H1 (cell line): ENCODE data around the gene CAGE1. TPM values are rescaled to one million over a fixed set of nuclear protein-coding genes. Genes with fewer than 3 reads are reported as not detected.
"Not testable (repeated sequence)": the region's sequence is repeated elsewhere in the genome, so short reads cannot be mapped to it uniquely, and the experiment has no call there.

ENCODE experiments used
- CTCF ChIA-PET: fragments of 300-600 bp; sonication (Branson Sonifier 250); formaldehyde crosslinking; loops from one replicate; lab custom pipeline; 2021; ENCODE audit not compliant: partially characterized antibody; lab: Charles Lee
- POLR2A ChIA-PET: fragments of 300-600 bp; sonication (Branson Sonifier 250); formaldehyde crosslinking; loops from one replicate; lab custom pipeline; 2021; ENCODE audit warnings: inconsistent platforms; ENCODE audit not compliant: partially characterized antibody; lab: Charles Lee
- DNase-seq, 2 experiments: peaks; one replicate each; pipeline versions ENCODE4 v3.0.0 to v3.0.0-alpha.2; 2010 to 2022; ENCODE audit warnings: low spot score in 2 of 2, low read depth in 1 of 2, mixed read lengths in 1 of 2
- FAIRE-seq: peaks from 2 replicates; lab custom pipeline; 2011; peaks lifted over from hg19 to GRCh38; lab: Jason Lieb, UNC
- H2AFZ ChIP-seq: 2 replicates; pipeline ENCODE4 v1.8.1; 2012; ENCODE audit warnings: low read length, inconsistent platforms
- H2AK5ac ChIP-seq: 2 replicates; pipeline ENCODE4 v1.6.1; 2013; ENCODE audit warnings: low read depth, low read length
- H2BK120ac ChIP-seq: replicated peaks from 2 replicates; pipeline ENCODE3; 2013; ENCODE audit warnings: low read depth, low read length, inconsistent platforms
- H2BK12ac ChIP-seq: 2 replicates; pipeline ENCODE4 v1.6.1; 2013; ENCODE audit warnings: low read depth, low read length
- H2BK15ac ChIP-seq: 2 replicates; pipeline ENCODE4 v1.6.1; 2013; ENCODE audit warnings: low read length
- H2BK20ac ChIP-seq: 2 replicates; pipeline ENCODE4 v1.6.1; 2013; ENCODE audit warnings: low read length
- H2BK5ac ChIP-seq: 2 replicates; pipeline ENCODE4 v1.6.1; 2013; ENCODE audit warnings: low read depth, low read length
- H3K14ac ChIP-seq: 2 replicates; pipeline ENCODE4 v1.6.1; 2013; ENCODE audit warnings: inconsistent platforms; ENCODE audit not compliant: insufficient read length
- H3K18ac ChIP-seq: 2 replicates; pipeline ENCODE4 v1.6.1; 2013; ENCODE audit warnings: low read length; ENCODE audit errors: extremely low read depth
- H3K23ac ChIP-seq: 2 replicates; pipeline ENCODE4 v1.6.1; 2013; ENCODE audit warnings: inconsistent platforms; ENCODE audit not compliant: insufficient read length
- H3K23me2 ChIP-seq: 2 replicates; pipeline ENCODE4 v1.6.1; 2013; ENCODE audit warnings: low read depth, low read length
- H3K27ac ChIP-seq: 2 replicates; pipeline ENCODE4 v1.6.1; 2011; ENCODE audit warnings: low read depth, low read length, inconsistent platforms
- H3K27me3 ChIP-seq, 4 experiments: replicated peaks in 1 of 4; 1 replicate in 1 of 4; 2 replicates in 3 of 4; pipeline versions ENCODE4 v1.6.1 to v1.8.1; 2011 to 2013; ENCODE audit warnings: low read length in 3 of 4, mild to moderate bottlenecking in 3 of 4, inconsistent platforms in 2 of 4, mixed read lengths in 2 of 4, moderate library complexity in 1 of 4; ENCODE audit not compliant: control insufficient read depth in 3 of 4, insufficient read depth in 3 of 4; ENCODE audit errors: extremely low read depth in 1 of 4
- H3K36me3 ChIP-seq, 4 experiments: 2 replicates each; pipeline versions ENCODE4 v1.6.1 to v1.8.1; 2011 to 2013; ENCODE audit warnings: mild to moderate bottlenecking in 4 of 4, low read length in 3 of 4, moderate library complexity in 2 of 4, control low read depth in 1 of 4, inconsistent platforms in 1 of 4; ENCODE audit not compliant: insufficient read depth in 4 of 4, control insufficient read depth in 2 of 4
- H3K4ac ChIP-seq: replicated peaks from 2 replicates; pipeline ENCODE3; 2013; ENCODE audit warnings: low read length, low read depth, mixed read lengths, inconsistent platforms; ENCODE audit not compliant: insufficient read length
- H3K4me1 ChIP-seq, 4 experiments: replicated peaks in 1 of 4; 1 replicate in 1 of 4; 2 replicates in 3 of 4; pipeline versions ENCODE4 v1.6.1 to v1.8.1; 2011 to 2013; ENCODE audit warnings: low read length in 3 of 4, inconsistent platforms in 2 of 4, mixed read lengths in 1 of 4; ENCODE audit not compliant: insufficient read depth in 4 of 4, control insufficient read depth in 3 of 4
- H3K4me2 ChIP-seq, 2 experiments: 2 replicates each; pipeline versions ENCODE4 v1.6.1 to v1.8.1; 2011 to 2013; ENCODE audit warnings: low read depth in 2 of 2, low read length in 2 of 2, control low read depth in 1 of 2, inconsistent platforms in 1 of 2, mild to moderate bottlenecking in 1 of 2; ENCODE audit not compliant: insufficient read depth in 1 of 2
- H3K4me3 ChIP-seq, 4 experiments: fragments of 200-600, 300-600 bp in 1 of 4; sonication (generic), shearing (Covaris generic), sonication (Bioruptor Twin) in 1 of 4; 2 replicates each; pipeline versions ENCODE4 v1.5.1 to v1.8.1; 2011 to 2016; ENCODE audit warnings: low read length in 4 of 4, low read depth in 3 of 4, control low read depth in 2 of 4, inconsistent platforms in 2 of 4, mild to moderate bottlenecking in 2 of 4, mixed read lengths in 1 of 4, moderate library complexity in 1 of 4; ENCODE audit not compliant: insufficient read depth in 2 of 4; ENCODE audit errors: extremely low read depth in 1 of 4
- H3K56ac ChIP-seq: replicated peaks from 2 replicates; pipeline ENCODE3; 2013; ENCODE audit warnings: low read depth, mild to moderate bottlenecking, mixed read lengths, low read length, inconsistent platforms; ENCODE audit not compliant: insufficient read length
- H3K79me1 ChIP-seq: 2 replicates; pipeline ENCODE4 v1.6.1; 2013; ENCODE audit warnings: low read depth, low read length, control low read depth
- H3K79me2 ChIP-seq, 2 experiments: 2 replicates each; pipeline versions ENCODE4 v1.6.1 to v1.8.1; 2012 to 2013; ENCODE audit warnings: low read length in 2 of 2, mild to moderate bottlenecking in 2 of 2, inconsistent platforms in 1 of 2; ENCODE audit not compliant: insufficient read depth in 2 of 2, control insufficient read depth in 1 of 2
- H3K9ac ChIP-seq, 4 experiments: replicated peaks in 1 of 4; 1 replicate in 1 of 4; 2 replicates in 3 of 4; pipeline versions ENCODE4 v1.6.1 to v1.8.1; 2011 to 2013; ENCODE audit warnings: low read depth in 3 of 4, low read length in 3 of 4, control low read depth in 2 of 4, mild to moderate bottlenecking in 2 of 4, moderate library complexity in 2 of 4, inconsistent platforms in 1 of 4; ENCODE audit errors: extremely low read depth in 1 of 4
- H3K9me3 ChIP-seq, 2 experiments: 2 replicates each; pipeline versions ENCODE4 v1.6.1 to v1.8.1; 2012 to 2013; ENCODE audit warnings: mild to moderate bottlenecking in 2 of 2, moderate library complexity in 2 of 2, control low read depth in 1 of 2, inconsistent platforms in 1 of 2, low read depth in 1 of 2, low read length in 1 of 2, mixed read lengths in 1 of 2; ENCODE audit not compliant: insufficient read depth in 2 of 2
- H4K20me1 ChIP-seq, 2 experiments: replicated peaks in 1 of 2; 2 replicates each; pipeline versions ENCODE3 to v1.8.1; 2011 to 2013; ENCODE audit warnings: inconsistent platforms in 2 of 2, low read length in 2 of 2, mild to moderate bottlenecking in 1 of 2; ENCODE audit not compliant: insufficient read depth in 2 of 2, control insufficient read depth in 1 of 2
- H4K5ac ChIP-seq: 2 replicates; pipeline ENCODE4 v1.6.1; 2013; ENCODE audit warnings: low read length, low read depth, mixed read lengths, inconsistent platforms; ENCODE audit not compliant: insufficient read length
- H4K8ac ChIP-seq: 2 replicates; pipeline ENCODE4 v1.8.0; 2013; ENCODE audit warnings: mild to moderate bottlenecking, moderate library complexity, low read length, inconsistent platforms; ENCODE audit not compliant: insufficient read depth; ENCODE audit errors: extremely low read depth
- H4K91ac ChIP-seq: replicated peaks from 2 replicates; pipeline ENCODE3; 2013; ENCODE audit warnings: low read length, mixed read lengths, inconsistent platforms; ENCODE audit not compliant: insufficient read length
- WGBS, 2 experiments: shearing (Covaris generic) in 1 of 2; methylation state at CpG; one replicate each; pipeline versions ENCODE4 v1.1.6 to v1.1.7; 2013 to 2015; ENCODE audit warnings: low lambda C conversion rate in 2 of 2, mixed read lengths in 2 of 2, inconsistent platforms in 1 of 2, low coverage in 1 of 2, missing lambda C conversion rate in 1 of 2; ENCODE audit not compliant: insufficient replicate concordance in 2 of 2, insufficient coverage in 1 of 2, insufficient read length in 1 of 2; ENCODE audit errors: extremely low coverage in 1 of 2, missing lambda C conversion rate in 1 of 2; 5-methylcytosine and 5-hydroxymethylcytosine counted together
- polyA plus RNA-seq, 7 experiments: library from polyadenylated mRNA; depleted of rRNA in 3 of 7; stranded (reverse) in 5 of 7; unstranded in 2 of 7; fragments of >200 nt in 5 of 7; fragments of 200-250 nt in 2 of 7; gene quantifications; 1 replicate in 5 of 7; 2 replicates in 1 of 7; 4 replicates in 1 of 7; pipeline versions ENCODE4 v1.2.1 to v1.2.3, GENCODE V29; 2011 to 2013; ENCODE audit warnings: missing spikeins in 2 of 7, mixed read lengths in 2 of 7
- total RNA-seq: library from RNA; stranded (reverse); fragmentation: NEBNext Ultra II Directional; extraction: Animal tissue kit (Norgen Biotek cat#: 25700); gene quantifications from 2 replicates; pipeline ENCODE4 v1.2.1, GENCODE V29; 2021

The CAGE1 gene
- total and polyA plus RNA-seq, 2 of the 8 experiments (the other 6 are each of a cell fraction or from before 2014, with no cell fraction given): 0.09 TPM; not detected in 1

- H3K23me2 ChIP-seq, POLR2A ChIA-PET, H3K36me3 ChIP-seq, H4K8ac ChIP-seq, H4K20me1 ChIP-seq, H2BK20ac ChIP-seq, DNase-seq, H2BK12ac ChIP-seq, FAIRE-seq, H3K9ac ChIP-seq, H3K9me3 ChIP-seq, H3K27me3 ChIP-seq, H2AFZ ChIP-seq, H3K4ac ChIP-seq, H3K56ac ChIP-seq, H2BK120ac ChIP-seq, H3K79me1 ChIP-seq, H3K79me2 ChIP-seq, H3K4me1 ChIP-seq, H3K23ac ChIP-seq, H4K91ac ChIP-seq, H3K4me2 ChIP-seq, H3K14ac ChIP-seq, H2BK15ac ChIP-seq, H2BK5ac ChIP-seq, H3K4me3 ChIP-seq, H2AK5ac ChIP-seq, H4K5ac ChIP-seq, H3K27ac ChIP-seq, H3K18ac ChIP-seq: not testable (repeated sequence)
- CTCF ChIA-PET: interaction anchor here (1.6 to 2.1 kb wide), 2 partner anchors 10 to 46 kb away, joined by 7 to 9 read pairs; no protein-coding TSS in a partner anchor
- 94% methylated on average over 6 of the region's 6 CpGs; no CpG with 5 or more reads in 1 of the 2 experiments for WGBS, 2 experiments
Observed at GRCh38 chr6:7321866-7322265, 67.7 kb downstream of the CAGE1 start.

GRCh38 chr6:7319406-7319805 lies 70.1 kb downstream of the CAGE1 start:
- ChIA-PET POLR2A (interaction anchor here (0.6 kb wide), 1 partner anchor 66 kb away, joined by 3 read pairs; no protein-coding TSS in a partner anchor), CTCF (interaction anchor here (1.0 kb wide), 1 partner anchor 20 kb away, joined by 3 read pairs; no protein-coding TSS in a partner anchor)
- H3K23me2 ChIP-seq, H3K79me1 ChIP-seq, H2AFZ ChIP-seq, H3K23ac ChIP-seq, H2BK120ac ChIP-seq, H3K4me3 ChIP-seq, H3K79me2 ChIP-seq, H2BK15ac ChIP-seq, H3K4me1 ChIP-seq, H2BK12ac ChIP-seq, H3K4me2 ChIP-seq, H4K91ac ChIP-seq, H3K4ac ChIP-seq, H2BK5ac ChIP-seq, H3K36me3 ChIP-seq, H4K20me1 ChIP-seq, H3K14ac ChIP-seq, H3K18ac ChIP-seq, H3K27me3 ChIP-seq, H3K27ac ChIP-seq, H3K9ac ChIP-seq, DNase-seq, H2AK5ac ChIP-seq, H3K9me3 ChIP-seq, H3K56ac ChIP-seq, H2BK20ac ChIP-seq, H4K5ac ChIP-seq, FAIRE-seq, H4K8ac ChIP-seq: not testable (repeated sequence)
- WGBS, 2 experiments: 85% methylated on average over 2 of the region's 2 CpGs; no CpG with 5 or more reads in 1 of the 2 experiments
